Non-pigmented ciliary epithelial cell (primary cell): ENCODE results near the gene FKTN.

Experiments
- DNase-seq: peaks from one replicate; pipeline ENCODE4 v3.0.0-alpha.2; 2010; ENCODE audit warnings: low read depth

The FKTN gene

DNA sequence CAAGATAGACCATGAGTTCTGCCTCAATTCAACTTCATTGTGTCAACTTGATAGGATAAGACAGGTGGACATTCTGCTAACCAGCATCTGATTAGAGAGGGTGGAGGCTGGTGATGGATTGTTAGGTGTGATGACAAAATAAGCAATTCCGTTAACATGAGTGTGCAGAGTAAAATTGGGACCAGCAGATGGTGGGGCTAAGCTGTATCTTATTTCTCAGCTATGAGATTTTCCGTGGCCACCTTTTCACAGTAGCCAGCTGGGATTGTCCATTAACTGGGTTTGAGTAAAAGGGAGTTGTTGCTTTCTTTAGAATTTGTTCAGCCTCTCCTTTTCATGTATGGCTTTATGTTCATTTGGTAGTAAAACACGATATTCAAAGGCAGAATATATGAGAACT lies 75.5 kb downstream of the FKTN start:
- no peak for DNase-seq

DNA sequence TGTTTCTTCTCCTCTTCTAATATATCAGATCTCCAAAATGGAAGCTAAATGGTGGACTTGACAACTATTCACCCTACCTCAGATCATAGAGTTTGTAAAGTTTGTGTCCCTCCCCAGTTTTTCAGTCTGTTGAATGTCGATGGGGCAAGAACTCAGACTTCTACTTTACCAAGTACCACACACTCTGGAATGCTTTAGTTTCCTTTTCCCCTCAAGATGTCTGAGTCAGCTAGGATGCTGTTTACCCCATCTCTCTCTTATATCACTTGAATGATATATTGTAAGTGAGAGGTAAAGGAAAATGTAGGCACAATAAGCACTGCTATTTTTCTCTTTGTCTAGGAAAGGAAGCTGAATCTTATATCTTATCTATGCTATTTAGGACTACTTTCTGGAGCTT lies 78.4 kb downstream of the FKTN start:
- no peak for DNase-seq

DNA sequence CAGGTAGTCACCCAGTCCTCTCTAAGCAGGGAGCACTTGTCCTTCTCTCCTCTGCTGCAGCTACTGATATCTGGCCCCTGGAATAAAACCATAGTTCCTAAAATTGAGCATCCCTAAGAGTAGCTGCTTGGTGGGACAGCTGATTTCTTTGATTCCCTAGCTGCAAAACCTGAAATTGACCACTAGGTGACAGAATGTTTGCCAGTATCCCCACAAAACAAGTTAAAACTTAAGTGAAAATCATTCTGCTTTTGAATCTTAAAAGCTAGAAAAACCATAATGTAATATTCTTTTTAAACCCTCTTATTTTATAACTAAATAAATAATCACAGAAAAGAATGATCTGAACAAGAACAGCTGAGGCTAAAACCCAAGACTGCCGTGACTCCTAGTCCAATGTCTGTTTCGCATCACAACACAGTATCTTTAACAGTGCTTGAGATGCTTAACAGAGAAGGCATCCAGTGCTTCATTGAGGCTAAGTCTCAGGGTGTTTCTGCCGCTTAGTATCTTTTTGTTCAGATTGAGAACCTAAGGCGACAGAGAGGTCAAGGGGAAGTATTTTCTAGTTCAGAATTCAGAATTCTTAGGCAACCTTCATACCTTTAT lies 80.0 kb downstream of the FKTN start:
- DNase-seq, result no peak

DNA sequence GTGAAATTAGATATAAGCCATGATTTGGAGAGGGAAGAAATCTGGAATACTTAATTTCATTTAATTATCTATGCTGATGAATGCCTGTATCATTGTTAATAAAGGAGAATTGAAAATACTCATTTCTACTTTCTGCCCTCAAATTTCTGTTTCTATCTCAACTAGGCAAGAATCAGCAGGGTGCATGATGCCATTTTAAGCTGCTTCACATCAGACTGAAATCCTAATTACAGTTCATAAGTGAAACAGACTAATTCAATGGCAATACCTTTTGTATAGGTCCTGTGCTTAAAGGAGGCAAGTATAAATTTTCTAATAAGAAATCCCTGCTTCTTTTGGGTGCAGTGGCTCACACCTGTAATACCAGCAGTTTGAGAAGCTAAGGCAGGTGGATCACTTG lies 82.0 kb downstream of the FKTN start:
- DNase-seq, result no peak

DNA sequence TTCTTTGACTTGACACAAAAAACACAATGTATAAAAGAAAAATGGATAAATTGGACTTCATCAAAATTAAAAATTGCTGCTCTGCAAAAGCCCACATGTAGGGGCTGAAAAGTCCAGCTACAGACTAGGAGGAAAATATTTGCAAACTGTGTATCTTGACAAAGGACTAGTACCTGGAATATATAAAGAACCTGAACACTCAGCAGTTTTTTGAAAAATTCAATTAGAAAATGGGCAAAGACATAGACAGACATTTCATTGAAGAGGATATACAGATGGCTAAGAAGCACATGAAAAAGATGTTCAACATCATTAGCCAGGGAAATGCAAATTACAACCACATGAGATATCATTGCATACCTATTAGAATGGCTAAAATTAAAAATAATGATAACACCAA lies 85.9 kb downstream of the FKTN start:
- DNase-seq, result no peak

DNA sequence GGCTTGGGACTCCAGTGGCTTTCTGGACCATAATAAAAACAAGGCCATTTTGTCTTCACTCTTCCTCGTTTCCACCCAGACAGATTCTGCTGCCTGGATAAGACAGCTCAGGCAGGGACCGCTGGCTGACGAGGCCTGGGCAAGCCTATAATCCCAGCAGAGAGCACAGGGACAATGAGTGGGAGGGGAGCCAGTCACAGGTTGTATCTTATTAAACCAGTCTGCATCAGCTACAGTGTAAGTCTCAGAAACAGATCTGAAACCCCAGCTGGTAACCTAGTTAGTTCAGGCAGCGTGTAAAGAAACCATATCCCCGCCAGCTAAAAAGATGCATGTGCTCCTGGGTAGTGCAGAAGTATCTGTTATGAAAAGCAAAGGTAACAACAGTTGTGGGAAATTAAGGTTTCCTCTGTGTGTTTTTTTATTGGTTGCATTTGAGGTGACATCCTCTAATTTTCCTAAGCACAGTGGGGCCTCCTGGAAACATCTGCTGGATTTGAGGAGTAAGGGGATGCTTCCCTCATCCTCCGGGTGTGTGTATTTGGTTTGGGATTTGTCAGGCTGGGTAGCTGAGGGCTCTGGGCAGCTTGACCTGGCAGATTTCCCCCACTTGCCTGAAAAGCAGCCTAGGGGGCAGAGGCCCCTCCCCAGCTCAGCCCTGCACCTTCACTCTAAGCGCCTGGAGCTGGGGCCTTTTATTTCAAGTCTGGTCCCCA lies 89.1 kb downstream of the FKTN start:
- DNase-seq, result no peak

DNA sequence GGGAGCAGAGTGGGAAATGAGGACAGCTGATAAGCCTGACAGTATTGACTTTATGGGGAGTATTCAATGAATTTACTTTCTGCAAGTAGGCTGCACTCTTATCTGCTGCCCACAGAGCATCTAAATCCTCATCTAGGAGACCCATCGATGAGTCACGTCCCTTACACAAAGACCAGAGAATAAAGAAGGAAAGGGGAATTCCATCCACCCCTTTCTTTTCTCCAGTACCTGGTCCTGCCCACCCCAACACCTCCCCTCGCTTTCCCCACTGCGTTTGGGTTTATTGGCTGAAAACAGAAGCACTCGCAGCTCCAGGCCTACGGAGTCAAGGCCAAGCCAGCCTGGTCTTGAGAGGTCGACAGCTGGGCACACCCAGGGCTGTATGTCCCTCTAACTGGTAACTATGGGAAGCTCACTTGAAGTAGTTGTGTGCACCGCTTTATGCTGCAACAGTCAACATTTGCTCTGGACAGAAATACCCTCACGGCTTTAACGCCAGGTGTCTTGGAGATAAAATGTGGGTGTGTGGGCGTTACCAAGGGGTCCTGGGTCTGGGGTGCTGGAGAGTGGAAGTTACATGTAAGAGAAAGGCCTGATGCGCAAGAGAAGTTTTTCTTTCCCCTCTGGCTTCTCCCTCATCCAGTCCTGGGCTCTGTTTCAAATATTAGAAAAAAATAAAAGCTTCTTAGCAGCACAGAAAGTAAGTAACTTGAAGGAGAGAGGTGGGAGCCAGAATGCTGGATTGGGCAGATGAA lies 89.8 kb downstream of the FKTN start:
- DNase-seq, result no peak

DNA sequence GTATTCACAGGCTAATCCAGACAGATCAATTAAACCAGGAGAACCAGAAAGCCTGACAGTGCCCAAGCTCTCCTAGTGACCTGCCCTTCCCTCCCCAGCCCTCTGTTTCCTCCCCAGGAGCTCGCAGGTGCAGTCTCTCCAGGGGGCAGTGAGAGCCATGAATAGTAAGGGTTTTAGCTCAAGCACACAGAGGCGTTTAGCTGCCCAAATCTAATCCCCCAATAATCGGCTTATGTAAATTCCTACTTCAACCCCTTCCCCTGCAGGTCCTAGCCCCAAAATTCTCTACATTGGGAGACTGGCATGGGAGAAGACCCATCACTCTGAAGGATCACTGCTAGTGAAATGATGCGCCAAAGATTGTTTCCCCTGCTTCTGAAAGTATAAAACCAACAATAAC lies 93.9 kb downstream of the FKTN start:
- no peak for DNase-seq

DNA sequence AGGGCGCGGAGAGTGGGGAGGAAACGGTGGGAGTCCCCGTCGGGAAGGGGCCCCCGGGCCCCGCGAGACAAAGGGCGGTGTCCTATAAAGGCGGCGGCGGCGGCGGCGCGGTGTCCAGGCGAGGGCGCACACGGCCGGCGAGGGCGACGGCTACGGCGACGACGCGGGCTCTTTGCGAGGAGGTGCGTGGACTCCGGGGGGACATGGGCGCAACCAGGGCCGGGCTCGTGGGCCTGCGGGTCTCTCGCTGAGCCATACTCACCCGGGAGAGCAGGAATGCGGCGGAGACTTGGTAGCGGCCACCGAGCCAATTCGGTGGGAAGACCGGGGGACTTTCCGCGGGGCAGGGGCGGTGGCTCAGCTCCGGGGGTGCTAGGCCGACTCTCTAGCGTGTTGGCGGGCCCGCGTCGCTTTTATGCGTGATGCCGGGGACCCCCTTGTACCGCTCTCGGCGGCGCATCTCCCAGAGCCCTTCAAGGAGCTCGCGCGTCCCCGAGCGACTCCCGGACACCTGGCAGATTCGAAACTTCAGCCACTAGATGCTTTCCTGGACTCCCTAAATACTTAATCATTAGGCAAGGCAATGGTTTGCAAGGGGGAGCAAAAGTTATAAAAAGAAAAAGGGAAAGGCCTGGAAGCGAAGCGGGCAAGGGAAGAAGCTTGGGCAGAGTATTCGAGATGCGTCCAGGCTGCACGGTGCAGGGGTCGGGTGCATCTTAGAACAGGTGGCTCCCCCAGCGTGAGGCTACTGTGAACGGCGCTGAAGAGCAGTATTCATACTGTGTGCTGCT lies 98.4 kb downstream of the FKTN start:
- no peak for DNase-seq

DNA sequence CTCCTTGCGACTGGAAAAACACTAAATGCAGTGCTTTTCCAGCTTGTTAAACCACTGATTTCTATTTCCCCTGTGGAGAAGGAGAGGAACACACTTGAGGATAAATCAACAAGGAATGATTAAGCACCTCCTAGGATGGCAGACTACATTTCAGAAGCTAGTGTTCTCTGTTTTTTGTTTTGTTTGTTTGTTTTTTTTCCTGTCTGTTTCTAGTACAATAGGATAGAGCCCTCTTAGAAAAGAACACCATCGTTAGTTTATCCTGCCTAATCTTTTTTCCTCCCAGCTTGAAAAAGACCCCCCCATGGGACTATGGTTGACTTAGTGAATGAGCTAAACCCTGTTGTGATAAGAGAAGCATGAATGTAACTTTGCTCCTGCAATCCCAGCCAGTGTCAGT lies 100.4 kb downstream of the FKTN start:
- no peak for DNase-seq

DNA sequence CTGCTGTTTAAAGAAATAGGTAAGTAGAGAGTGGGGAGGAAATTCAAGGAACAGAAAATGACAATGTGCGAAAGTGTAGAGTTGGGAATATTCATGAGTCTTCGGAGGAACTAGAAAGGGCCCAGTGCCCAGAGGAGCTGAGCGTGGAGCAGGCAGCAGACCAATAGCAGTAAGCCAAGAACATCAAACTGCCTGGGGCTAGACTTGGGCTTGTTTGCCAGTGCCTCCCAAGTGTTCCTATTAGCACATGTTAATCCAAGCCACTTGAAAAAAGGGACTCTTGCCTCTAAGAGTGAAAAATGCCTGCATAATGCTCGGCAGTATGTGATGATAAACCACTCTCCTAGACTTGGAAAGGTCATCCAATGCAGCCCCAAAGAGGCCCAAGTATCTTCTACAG lies 103.1 kb downstream of the FKTN start:
- DNase-seq, result no peak

DNA sequence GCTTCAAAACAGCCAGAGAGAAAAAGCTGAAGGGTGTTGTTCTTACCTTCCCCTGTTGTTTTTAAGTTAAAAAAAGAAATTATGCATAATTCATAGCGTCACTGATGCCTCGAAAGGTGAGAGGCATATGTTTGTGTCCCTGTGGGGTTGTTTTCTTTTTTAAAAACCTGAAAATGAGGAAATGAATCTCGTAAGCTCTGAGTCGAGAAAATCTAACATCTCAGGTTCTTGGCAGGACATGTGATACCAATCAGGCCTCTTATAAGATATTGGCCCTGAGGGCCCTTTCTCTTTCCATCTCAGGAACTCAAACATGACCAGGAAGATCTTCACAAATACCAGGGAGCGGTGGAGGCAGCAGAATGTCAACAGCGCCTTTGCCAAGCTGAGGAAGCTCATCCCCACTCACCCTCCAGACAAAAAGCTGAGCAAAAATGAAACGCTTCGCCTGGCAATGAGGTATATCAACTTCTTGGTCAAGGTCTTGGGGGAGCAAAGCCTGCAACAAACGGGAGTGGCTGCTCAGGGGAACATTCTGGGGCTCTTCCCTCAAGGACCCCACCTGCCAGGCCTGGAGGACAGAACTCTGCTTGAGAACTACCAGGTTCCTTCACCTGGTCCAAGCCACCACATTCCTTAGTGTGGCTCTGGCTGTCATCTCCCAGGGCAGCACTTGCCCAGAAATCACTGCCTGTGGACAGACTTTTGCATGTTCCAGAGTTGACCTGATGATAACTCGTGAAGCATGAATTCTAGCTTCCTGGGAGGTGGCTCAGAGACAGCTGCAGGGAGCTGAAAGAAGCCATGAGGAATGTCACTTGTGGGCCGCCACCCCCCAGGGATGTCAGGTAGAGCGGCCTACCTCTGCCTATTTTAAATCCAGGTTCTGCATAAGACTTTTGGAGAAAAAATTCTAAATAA lies 104.5 kb downstream of the FKTN start, which contains the start of gene TAL2:
TAL2 (plus strand) TSS at position 274 of the 921 bp plus-strand sequence; CDS start at position 314, 40 bp downstream.
- DNase-seq, result no peak

DNA sequence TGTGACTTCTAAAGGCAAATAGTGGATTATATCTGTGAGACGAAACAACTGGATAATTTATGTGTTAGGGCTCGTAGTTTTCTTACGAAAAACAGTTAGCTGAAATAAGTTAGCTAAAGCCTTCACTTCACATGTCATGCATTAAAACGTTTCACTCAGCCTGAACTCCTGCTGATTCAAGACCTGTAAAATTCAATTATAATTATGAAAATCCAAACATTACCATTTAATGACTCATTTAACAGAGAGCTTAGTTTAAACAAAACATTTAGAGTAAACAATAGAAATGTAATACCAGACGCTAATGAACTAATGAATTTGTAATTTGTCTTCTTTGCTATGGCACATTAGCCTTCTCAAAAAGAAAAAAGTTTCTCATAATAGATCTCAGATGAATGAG lies 106.0 kb downstream of the FKTN start:
- no peak for DNase-seq

DNA sequence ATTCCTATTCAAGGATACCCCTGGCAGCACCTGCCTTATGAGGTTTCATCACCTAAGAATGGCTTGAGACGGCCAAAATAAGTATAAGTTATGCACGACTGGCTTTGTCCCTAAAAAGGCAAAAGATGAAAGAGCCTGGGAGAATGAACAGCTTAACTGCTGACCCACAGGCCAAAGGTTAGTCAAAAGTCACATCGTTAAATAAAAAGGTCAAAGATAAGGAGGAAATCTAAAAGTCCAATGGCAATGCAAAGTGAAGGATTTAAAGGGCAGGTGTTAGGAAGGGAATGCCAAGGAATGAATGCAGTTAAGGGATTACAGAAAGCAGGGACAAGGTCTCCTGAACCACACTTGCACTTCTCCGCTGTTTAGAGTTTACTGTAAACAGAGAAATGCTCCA lies 109.9 kb downstream of the FKTN start:
- DNase-seq, result no peak

DNA sequence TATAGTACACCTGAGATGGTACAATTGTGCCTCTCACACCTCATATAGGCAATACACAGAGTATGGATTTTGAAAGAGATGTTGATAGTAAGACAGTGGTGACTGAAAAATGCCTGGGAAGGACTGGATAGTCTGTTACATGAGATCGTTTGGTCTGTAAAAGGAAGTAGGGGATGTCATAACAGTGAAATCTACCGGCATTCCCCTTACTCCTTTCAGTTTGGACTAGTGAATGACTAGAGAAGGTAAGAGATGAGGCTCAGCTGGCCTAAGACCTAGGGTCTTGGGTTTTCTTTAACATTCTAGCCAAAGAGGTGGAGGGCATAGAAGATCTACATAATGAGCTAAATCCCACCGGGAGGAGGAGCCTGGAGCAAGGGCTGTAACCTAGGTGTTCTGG lies 112.4 kb downstream of the FKTN start:
- DNase-seq, result no peak

DNA sequence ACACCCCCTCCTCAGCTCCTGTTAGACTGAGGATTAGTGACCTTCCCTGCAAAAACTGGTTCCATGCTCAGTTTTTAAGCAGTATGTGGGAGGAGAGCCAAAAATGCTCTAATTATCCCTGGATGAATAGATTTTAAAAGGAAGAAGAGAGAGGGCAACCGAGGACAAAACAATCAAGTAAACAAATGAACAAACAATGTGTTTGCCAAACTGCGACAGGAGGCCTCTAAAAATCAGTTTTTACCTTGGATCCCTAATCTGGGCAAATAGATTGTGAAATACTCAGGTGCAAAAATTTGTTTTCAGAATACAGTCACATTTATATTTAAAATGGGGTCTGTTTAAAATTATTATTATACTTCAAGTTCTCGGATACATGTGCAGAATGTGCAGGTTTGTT lies 112.8 kb downstream of the FKTN start:
- no peak for DNase-seq

DNA sequence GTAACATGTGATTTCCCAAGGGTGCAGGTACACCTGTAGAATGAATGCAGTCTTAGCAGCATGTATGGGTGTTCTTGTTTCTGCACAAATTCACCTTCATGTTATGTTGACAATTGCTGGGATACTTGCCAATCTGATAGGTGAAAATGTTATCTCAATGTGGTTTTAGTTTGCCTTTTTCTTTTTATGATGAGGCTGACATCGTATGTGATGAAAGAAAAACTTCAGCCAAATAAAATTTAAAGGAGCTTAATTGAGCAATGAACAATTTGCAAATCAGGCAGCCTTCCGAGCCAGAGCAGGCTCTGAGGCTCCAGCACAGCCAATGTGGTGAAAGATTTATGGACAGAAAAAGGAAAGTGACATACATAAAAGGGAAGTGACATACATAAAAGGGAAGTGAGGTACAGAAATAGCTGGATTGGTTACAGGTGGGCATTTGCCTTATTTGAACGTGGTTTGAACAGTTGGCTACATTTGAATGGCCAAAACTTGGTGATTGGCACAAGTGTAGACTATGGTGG lies 114.8 kb downstream of the FKTN start:
- no peak for DNase-seq

DNA sequence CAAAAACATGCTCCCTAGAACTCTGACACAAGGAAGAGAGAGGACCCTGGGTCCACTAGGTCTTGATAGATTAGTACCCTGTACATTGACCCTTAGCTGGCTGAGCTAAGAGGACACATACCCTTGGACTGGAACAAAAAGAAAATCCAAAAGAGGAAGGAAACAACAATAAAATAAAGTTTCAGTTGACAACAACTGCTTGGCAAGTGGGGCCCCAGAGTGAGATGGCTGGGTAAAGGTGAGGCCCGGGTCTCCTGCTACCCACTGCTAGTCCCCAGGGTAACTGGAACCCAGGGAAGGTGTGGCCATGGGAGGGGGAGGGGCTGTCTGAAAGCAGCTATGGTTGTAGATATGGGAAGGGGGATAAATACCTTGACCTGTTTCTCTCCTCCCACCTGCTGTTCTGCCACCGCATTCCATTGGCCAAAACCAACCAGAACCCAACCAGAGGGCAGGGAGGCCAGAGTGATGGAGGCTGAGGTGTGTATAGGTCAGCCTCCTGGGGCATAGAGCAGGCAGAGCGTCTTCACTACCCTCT lies 116.0 kb downstream of the FKTN start:
- DNase-seq, result no peak

DNA sequence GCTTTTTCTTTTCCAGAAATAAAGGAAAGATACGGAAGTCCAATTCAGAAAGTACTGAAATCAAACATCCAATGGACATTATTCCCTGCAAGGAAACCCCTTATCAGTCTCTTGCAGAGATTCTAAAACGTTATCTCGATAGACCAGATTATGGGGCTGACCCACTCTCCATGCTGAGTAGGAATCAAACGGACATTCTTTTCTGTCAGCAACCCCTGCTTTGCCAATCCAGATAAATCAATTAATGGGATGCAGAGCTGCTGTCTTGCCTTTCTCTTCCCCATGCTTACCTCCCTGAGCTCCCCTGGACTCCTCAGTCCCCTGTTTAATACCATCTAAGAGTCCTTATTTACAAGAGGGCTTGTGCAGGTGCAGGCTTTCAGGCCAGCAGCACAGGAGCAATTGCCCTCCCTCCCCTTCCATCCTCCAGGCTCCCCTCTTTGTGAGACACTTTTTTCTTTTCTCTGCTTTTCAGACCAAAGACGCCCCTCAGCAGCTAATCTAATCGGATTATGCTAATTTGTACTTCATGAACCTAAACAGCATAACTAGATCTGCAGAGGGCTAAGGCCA lies 118.5 kb downstream of the FKTN start:
- DNase-seq, result no peak

DNA sequence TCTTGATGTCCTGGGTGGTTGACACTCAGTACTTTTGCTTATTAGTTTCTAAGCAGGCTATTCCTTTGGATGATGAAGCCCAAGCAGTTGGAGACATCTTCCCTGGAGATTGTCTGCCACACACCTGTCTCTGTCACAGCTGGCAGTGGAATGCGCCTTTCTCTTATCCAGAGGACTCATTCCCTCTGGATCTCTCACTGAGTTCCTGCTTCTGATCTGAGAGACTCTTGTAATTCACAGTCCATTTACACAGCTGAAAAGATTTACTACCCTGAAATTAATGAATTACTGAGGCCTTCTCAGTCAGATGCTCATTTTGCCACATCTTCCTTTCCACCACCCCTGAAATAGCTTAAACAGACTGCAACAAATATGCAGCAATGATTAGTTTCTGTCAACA lies 120.2 kb downstream of the FKTN start:
- no peak for DNase-seq

DNA sequence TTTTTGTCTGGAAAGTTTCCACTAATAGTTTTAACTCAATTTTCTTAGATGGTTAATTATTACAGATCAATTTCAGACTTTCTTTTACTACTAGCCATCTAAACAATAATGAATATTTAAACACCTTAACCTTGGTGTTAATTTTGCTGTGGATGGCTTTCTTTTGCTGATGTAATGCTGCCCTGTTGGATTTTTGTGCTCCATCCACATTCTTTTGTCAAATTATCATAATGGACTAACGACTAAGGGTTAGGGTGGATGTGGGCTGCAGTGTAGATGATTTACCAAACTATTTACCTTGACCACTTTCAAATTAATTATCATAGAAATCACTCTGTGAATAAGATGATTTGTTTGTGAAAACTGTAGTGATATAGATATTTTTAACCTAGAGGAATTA lies 120.8 kb downstream of the FKTN start:
- DNase-seq, result no peak
